GM19240 (cell line): Measurements from ENCODE around the gene SLC40A1.
"Not testable (repeated sequence)": the region's sequence is repeated elsewhere in the genome, so short reads cannot be mapped to it uniquely, and the experiment has no call there.

Experiments used
- DNase-seq: peaks from one replicate; pipeline ENCODE4 v3.0.0; 2011; ENCODE audit warnings: low spot score; ENCODE audit not compliant: insufficient read length

Gene SLC40A1, protein sequence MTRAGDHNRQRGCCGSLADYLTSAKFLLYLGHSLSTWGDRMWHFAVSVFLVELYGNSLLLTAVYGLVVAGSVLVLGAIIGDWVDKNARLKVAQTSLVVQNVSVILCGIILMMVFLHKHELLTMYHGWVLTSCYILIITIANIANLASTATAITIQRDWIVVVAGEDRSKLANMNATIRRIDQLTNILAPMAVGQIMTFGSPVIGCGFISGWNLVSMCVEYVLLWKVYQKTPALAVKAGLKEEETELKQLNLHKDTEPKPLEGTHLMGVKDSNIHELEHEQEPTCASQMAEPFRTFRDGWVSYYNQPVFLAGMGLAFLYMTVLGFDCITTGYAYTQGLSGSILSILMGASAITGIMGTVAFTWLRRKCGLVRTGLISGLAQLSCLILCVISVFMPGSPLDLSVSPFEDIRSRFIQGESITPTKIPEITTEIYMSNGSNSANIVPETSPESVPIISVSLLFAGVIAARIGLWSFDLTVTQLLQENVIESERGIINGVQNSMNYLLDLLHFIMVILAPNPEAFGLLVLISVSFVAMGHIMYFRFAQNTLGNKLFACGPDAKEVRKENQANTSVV

GRCh38 chr2:189580658-189581353 is at the start of gene SLC40A1:
TSS of gene SLC40A1 (minus strand) at chr2:189580786. CDS start at chr2:189580460, 326 bp downstream.
- DNase-seq, result no peak

- DNase-seq, result no peak
Measured at GRCh38 chr2:189629531-189630453, 49.2 kb upstream of the SLC40A1 start.

GRCh38 chr2:189628817-189629530 is 48.4 kb upstream of the SLC40A1 start:
- DNase-seq, result no peak

- no peak for DNase-seq
Measured at GRCh38 chr2:189627789-189628188, 47.2 kb upstream of the SLC40A1 start.

GRCh38 chr2:189625636-189626035 is 45.0 kb upstream of the SLC40A1 start:
- no peak for DNase-seq

DNA sequence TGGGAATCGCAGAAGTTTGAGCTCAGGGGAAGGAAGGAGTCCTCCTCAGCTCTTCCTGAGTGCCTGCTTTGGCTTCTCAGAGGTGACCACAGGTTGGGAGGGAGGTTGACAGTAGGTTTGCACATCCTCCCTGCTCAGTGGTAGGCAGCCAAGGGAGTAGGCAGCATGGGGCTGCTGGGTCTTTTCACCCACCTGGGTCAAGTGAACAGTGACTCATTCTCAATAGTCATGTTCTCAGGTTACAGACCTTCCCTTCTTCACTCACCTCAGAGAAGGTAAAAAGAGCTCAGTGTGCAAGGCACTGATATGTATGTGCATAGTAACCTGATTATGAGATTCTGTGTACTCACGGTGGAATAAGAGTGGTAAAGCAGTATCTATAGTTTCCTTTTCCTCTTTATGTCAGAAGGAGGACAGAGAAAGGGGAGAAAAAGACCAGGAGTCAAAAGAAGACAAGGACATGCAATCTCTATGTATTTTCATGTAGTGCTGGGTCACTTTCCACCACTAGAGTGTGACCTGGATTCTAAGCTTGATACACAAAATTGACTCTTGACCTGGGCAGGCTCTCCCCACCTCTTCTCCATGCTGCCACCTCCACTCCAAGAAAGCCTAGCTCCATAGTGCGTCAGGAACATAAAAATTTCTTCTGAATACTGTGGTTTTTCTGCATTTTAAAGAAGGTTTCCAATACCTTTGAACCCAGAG is 44.2 kb upstream of the SLC40A1 start:
- no peak for DNase-seq

- DNase-seq, result no peak
Measured at GRCh38 chr2:189623049-189623448, 42.5 kb upstream of the SLC40A1 start.

DNA sequence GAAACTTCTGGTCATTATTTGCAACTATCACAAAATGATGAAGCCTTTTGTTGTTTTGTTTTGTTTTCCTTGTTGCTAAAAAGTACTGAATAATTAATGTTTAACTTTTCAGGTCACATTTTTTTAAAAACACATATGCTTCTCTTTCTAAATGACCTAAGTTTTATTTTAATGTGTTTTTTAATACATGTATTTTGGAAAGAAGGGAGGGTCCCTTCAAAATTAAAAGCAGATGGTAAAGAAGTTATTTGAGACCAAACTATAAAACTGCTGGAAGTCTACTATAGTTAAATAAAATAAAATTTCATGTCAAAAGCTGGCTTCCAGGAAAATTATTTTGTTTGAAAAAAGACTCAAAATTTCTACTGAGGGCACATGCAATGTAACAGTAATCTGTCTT is 41.2 kb upstream of the SLC40A1 start:
- DNase-seq, result no peak

DNA sequence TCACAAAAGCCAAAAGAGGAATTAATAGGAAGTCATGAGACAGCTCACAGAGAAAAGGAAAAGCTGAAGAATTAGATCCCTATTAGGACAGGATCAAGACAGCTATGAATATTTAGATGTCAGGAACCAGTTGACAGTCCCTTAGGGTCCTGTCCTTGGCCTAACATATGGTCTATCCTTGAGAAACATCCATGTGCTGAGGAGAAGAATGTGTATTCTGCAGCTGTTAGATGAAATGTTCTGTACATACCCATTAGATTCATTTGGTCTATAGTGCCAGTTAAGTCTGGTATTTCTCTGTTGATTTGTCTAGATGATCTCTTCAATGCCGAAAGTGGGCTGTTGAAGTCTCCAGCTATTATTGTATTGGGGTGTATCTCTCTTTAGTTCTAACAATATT is 37.6 kb upstream of the SLC40A1 start:
- no peak for DNase-seq

DNA sequence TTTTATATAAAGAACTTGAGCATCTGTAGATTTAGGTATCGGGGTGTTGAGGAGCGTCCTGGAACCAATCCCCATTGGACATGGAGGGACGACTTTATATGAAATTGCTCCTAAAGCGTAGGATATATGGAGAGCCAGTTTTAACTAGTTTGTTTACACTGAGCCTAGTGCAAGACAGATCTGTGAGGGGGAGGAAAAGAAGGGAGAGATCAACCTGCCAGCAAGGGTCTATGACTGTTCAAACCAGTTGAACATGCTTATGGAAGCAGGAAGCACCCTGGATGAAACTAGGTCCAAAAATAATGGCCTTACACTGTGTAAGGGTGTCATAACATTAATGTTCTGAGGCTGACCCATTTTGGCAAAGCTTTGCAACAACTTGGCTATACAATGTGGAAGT is 34.0 kb upstream of the SLC40A1 start:
- no peak for DNase-seq

GRCh38 chr2:189613650-189614420 is 33.2 kb upstream of the SLC40A1 start:
- DNase-seq, result no peak

DNA sequence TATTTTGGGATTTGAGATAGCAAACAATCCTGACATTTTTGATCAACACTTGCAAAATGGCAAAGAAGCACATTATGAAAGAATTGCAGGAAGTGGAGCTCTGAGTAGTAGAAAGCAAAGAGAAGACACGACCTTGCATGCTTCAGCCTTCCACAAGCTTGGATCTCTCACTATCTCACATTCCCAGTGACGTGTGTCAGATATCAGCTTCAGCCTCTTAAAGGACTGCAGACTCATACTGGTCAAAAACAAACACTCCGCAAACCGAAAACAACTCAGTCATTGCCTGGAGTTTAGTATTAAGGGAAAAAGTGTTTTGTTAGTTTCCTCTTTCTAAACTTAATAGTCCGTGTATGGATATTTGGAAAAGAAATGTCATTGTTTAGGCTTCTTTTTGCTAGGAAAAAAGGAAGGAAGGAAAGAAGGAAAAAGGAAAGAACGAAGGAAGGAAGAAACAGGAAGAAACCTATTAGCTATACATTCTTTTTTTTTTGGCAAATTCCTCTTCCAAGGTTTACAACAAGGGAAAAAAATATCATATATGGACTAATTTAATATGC is 32.6 kb upstream of the SLC40A1 start:
- no peak for DNase-seq

GRCh38 chr2:189610700-189611099 is 30.1 kb upstream of the SLC40A1 start:
- no peak for DNase-seq

- DNase-seq, result no peak
Measured at GRCh38 chr2:189609853-189610252, 29.3 kb upstream of the SLC40A1 start.

- DNase-seq, result no peak
Measured at GRCh38 chr2:189609423-189609816, 28.8 kb upstream of the SLC40A1 start.

DNA sequence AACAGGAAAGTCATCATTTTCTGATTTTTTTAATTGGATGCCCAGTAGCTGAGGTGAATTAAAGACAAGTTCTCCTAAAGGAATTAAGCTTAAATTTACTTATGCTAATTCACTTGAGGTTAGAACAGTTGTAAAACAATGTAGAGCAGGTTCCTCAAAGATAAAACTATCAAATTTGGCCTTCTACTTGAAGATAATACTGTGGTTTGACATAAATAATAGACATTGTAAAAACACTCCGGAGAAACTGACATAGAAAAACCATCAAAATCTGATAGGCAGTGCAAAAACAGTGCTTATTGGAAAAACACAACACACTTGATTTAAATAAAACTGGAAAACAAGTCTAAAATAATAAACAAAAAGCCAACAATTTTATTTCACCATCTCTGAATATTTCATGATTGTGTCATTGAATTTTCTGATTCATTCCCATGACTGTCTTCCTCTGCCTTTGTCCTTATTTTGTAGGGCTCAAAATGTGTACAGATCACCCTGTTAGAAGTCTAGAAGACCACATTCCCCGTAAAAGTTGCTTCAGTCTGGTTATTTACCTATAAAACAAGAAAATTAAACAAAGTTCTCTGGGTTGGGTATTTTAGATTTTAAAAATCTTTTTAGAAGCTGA is 28.3 kb upstream of the SLC40A1 start:
- no peak for DNase-seq

DNA sequence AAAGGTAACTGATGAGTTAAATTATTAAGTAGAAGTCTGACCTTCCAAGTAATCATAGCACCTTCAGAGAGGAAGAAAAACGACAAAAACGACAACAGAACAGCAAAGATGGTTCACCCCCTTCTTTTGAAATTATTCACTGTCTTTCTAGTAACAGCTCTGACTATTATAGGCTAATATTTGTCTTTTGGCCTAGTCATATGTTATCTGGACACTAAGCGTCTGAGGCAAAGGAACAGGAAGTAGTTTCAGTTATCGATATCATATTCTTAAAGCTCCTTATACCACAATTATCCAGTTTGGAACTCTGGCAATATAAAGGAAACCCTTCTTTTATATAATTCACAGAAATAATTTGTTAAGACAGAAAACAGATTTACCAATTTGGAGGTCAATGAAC is 27.6 kb upstream of the SLC40A1 start:
- no peak for DNase-seq

DNA sequence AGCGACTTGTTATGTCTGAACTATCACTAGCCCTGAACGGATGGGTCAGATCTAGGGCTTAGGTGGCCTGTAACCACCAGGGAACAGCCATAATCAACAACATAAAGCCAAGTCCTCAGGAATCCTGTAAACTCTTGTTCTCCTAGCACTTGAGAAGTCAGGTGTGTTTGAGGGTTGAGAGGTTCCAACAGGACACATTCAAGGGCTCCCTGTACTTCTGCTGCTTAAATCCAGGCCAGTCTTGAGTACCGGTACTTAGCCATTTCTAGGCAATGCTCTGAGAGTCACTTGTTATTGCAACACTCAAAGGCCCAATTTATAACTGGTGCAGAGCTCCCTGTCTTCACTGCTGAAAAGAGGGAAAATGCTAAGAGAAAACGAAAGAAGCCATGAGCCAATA is 21.6 kb upstream of the SLC40A1 start:
- DNase-seq, result no peak

GRCh38 chr2:189601652-189602051 is 21.1 kb upstream of the SLC40A1 start:
- not testable (repeated sequence) for DNase-seq
